Naive thymus-derived CD8-positive, alpha-beta T cell (primary cell): Measurements from ENCODE around the gene WSB2. TPM values are rescaled to one million over a fixed set of nuclear protein-coding genes. Genes with fewer than 3 reads are reported as not detected.
A peak's percentile ranks its signal among the peaks of the same experiment; 100 is the strongest.

Experiments used
- ATAC-seq, 2 donors: fragments of 150-1000 bp; cut with Tn5 transposase in 1 of 2; sonication (Bioruptor Pico), chemical (Tn5 transposase) in 1 of 2; 1 replicate in 1 of 2; 2 replicates in 1 of 2; pipeline ENCODE4 v1.10.0; 2021; ENCODE audit warnings: mild to moderate bottlenecking in 2 of 2, moderate library complexity in 2 of 2
- POLR2A ChIA-PET: fragments of 350-600 bp; sonication (Branson Sonifier 250); formaldehyde crosslinking; loops from one replicate; lab custom pipeline; 2021; ENCODE audit warnings: antibody characterized with exemption; lab: Charles Lee
- DNase-seq, 10 donors: peaks; one replicate each; pipeline versions ENCODE4 v3.0.0 to v3.0.0-alpha.2; 2020 to 2022
- H3K27ac Mint-ChIP-seq, 10 donors: one replicate each; pipeline ENCODE4 v1.8.0; 2020 to 2022; ENCODE audit warnings: mild to moderate bottlenecking in 10 of 10, mixed read lengths in 10 of 10, moderate library complexity in 4 of 10, inconsistent platforms in 1 of 10
- H3K27me3 Mint-ChIP-seq, 5 donors: one replicate each; pipeline ENCODE4 v1.8.0; 2021 to 2022; ENCODE audit warnings: mixed read lengths in 5 of 5
- H3K36me3 Mint-ChIP-seq, 3 donors: one replicate each; pipeline ENCODE4 v1.8.0; 2020 to 2022; ENCODE audit warnings: mixed read lengths in 3 of 3, mild to moderate bottlenecking in 2 of 3, inconsistent platforms in 1 of 3
- H3K4me1 Mint-ChIP-seq, 4 donors: one replicate each; pipeline ENCODE4 v1.8.0; 2021 to 2022; ENCODE audit warnings: mixed read lengths in 4 of 4
- H3K4me3 Mint-ChIP-seq, 10 donors: one replicate each; pipeline ENCODE4 v1.8.0; 2020 to 2022; ENCODE audit warnings: mild to moderate bottlenecking in 10 of 10, mixed read lengths in 10 of 10, moderate library complexity in 6 of 10, inconsistent platforms in 1 of 10
- H3K9me3 Mint-ChIP-seq, 9 donors: one replicate each; pipeline ENCODE4 v1.8.0; 2020 to 2022; ENCODE audit warnings: mixed read lengths in 9 of 9, mild to moderate bottlenecking in 3 of 9, inconsistent platforms in 1 of 9, moderate library complexity in 1 of 9
- polyA plus RNA-seq, 3 donors: library from polyadenylated mRNA; unstranded; fragments of 300-500 nt; fragmentation: Illumina TruSeq; gene quantifications; one replicate each; pipeline ENCODE4 v1.2.3, GENCODE V29; 2021
- total RNA-seq, 8 experiments: library from RNA in 2 of 8; stranded (reverse) in 2 of 8; gene quantifications; one replicate each; pipeline ENCODE4 v1.2.3 and lab custom pipeline; 2021 to 2026

WSB2 gene
- total and polyA plus RNA-seq, 5 experiments from 2014 or later, result 7.7 to 18.6 (median 14.8) TPM

DNA sequence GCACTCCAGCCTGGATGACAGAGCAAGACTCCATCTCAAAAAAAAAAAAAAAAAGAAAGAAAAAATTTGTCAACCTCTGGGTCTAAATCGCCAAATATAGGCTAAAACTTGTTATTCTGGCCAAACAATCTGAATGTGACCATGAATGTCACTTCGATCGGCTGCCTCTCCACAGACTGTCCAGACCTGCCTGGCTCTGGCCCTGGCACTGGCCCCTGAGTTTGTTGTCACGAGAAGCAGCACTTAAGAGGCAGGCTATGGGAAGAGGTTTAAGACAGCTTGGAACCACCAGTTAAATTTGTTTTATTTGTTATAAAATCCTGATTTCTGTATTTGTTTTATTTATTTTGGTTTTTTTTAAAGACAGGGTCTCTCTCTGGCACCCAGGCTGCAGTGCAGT lies 14.5 kb downstream of the WSB2 start:
- POLR2A ChIA-PET, result no interaction called here
- Mint-ChIP-seq H3K27ac (peak overlapping the region in 1 of 10 donors; percentile 38), H3K9me3 (no peaks in the 10 kb centered on the region), H3K4me1 (peaks cover 0 to 5% (median 4%) of the 10 kb centered on the region in 4 donors), H3K27me3 (no peaks in the 10 kb centered on the region), H3K36me3 (peaks cover 0 to 77% (median 24%) of the 10 kb centered on the region in 3 donors), H3K4me3 (no peak overlapping the region)
- ATAC-seq (no peak), DNase-seq (no peak)

DNA sequence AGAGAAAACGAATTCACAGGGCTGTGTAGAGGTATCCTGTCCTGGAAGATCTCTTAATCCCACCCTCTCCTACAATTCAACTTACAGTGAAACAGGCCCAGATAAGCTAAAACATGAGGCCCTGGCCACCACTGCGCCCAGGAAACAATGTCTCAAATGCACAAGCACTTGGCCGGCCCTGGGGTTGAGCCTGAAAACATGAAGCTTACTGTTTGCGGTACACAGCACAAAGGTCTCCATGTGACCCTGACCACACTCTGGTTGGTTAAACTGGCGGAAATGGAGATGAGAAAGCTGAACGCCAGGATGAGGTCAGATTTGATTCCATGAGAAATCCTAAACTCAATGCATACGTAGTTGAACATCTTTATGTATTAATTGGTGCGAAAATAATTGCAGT lies 16.4 kb downstream of the WSB2 start:
- ATAC-seq (no peak), DNase-seq (no peak)
- no peak overlapping the region for H3K27ac Mint-ChIP-seq
- POLR2A ChIA-PET, result no interaction called here
- peaks cover 0 to 71% (median 21%) of the 10 kb centered on the region in 3 donors for H3K36me3 Mint-ChIP-seq
- peaks cover 0 to 5% (median 2%) of the 10 kb centered on the region in 4 donors for H3K4me1 Mint-ChIP-seq
- no peaks in the 10 kb centered on the region for H3K9me3 Mint-ChIP-seq
- no peak overlapping the region for H3K4me3 Mint-ChIP-seq
- no peaks in the 10 kb centered on the region for H3K27me3 Mint-ChIP-seq

DNA sequence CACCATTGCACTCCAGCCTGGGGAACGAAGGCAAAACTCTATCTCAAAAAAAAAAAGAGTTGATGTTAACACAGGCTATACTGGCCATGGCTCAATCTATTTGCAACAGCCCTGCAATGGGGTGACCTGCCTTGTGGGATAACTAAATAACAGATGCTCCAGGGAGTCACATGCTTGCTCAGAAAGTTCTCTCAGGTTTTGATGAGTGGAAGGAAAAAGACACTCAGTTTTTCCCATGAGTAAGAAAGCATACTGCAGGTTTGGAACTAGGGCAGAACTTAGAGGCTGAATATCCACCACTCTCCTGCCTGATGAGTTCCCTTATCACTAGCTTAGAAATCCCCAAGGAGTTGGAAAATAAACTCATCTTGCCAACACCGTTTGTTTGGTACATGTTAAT lies 16.9 kb downstream of the WSB2 start:
- Mint-ChIP-seq H3K27me3 (no peaks in the 10 kb centered on the region), H3K9me3 (no peaks in the 10 kb centered on the region), H3K4me1 (peaks cover 0 to 5% (median 2%) of the 10 kb centered on the region in 4 donors), H3K27ac (no peak overlapping the region), H3K36me3 (peaks cover 0 to 70% (median 23%) of the 10 kb centered on the region in 3 donors), H3K4me3 (no peak overlapping the region)
- DNase-seq, result no peak
- no peak for ATAC-seq
- POLR2A ChIA-PET, result no interaction called here

DNA sequence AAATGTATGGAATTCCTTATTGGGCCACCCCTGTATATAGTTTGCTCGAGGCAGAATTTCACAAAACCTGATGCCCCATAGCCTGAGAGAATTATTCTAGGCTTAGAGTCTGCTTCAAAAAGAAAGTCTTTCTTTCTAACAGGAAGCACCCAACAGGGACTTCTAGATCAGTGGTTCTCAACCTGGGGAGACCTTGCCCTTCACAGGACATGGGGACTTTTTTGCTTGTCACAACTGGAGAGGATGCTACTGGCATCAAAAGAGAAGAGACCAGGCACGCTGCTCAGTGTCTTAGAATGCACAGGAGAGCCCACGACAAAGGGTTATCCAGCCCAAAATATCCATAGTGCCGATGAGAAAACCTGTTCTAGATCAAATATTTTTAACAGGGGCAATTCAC lies 18.9 kb downstream of the WSB2 start:
- H3K36me3 Mint-ChIP-seq, result peaks cover 0 to 77% (median 22%) of the 10 kb centered on the region in 3 donors
- no peaks in the 10 kb centered on the region for H3K9me3 Mint-ChIP-seq
- POLR2A ChIA-PET, result no interaction called here
- DNase-seq, result no peak
- no peak overlapping the region for H3K27ac Mint-ChIP-seq
- no peaks in the 10 kb centered on the region for H3K27me3 Mint-ChIP-seq
- no peak overlapping the region for H3K4me3 Mint-ChIP-seq
- no peak for ATAC-seq
- peaks cover 0 to 4% (median 2%) of the 10 kb centered on the region in 4 donors for H3K4me1 Mint-ChIP-seq

DNA sequence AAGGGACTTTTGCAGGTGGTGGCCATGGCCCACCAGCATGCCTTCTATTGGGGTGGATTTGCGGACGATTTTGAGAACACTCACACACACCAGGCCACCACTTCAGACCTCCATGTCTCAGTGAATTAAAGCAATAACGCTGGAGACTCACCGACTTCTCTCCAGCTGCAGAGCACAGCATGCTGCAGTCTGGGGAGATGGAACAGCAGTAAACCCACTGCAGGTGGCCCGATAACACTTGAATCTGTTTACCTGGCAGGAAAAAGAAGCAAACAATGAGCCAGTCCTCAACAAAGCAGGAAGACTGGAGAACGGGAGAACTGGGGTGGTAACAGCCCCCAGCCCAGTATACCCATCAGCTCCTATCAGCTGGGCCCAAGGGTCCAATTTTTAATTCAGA lies 22.8 kb downstream of the WSB2 start:
- ATAC-seq (no peak), DNase-seq (no peak)
- H3K27ac Mint-ChIP-seq, result peak overlapping the region in 5 of 10 donors; percentile 28 to 71 (median 48)

DNA sequence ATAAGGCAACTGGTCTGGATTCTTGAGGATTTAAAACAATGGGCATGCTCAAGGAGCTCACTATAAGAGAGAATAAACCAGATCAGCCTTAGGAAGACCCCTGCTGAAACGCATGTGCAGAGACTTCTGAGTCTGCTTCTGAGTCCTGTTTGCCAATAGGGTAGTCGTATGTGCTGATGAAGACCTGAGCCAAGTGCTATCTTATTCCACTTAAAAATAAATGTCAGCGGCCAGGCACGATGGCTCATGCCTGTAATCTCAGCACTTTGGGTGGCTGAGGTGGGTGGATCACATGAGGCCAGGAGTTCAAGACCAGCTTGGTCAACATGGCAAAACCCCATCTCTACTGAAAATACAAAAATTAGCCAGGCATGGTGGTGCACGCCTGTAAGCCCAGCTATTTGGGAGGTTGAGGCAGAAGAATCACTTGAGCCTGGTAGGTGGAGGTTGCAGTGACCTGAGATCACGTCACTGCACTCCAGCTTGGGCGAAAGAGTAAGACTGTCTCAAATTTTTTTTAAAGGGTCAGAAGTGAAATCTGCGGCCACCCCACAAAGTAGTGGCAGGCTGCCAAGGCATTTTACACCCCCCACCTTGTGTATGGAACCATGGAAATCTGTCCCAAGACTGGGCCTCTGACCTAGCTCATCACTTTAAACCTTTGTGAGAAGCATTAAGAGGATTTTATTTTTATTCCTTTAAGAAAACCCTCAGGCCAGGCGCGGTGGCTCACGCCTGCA lies 24.1 kb downstream of the WSB2 start:
- POLR2A ChIA-PET, result no interaction called here
- no peak overlapping the region for H3K4me3 Mint-ChIP-seq
- ATAC-seq (no peak), DNase-seq (no peak)
- H3K27ac Mint-ChIP-seq, result peak overlapping the region in 3 of 10 donors; percentile 5 to 65 (median 27)
- no peaks in the 10 kb centered on the region for H3K27me3 Mint-ChIP-seq
- peaks cover 0 to 3% (median 0%) of the 10 kb centered on the region in 4 donors for H3K4me1 Mint-ChIP-seq
- no peaks in the 10 kb centered on the region for H3K9me3 Mint-ChIP-seq
- H3K36me3 Mint-ChIP-seq, result peaks cover 4 to 85% (median 15%) of the 10 kb centered on the region in 3 donors

More for the DNA sequence above, 22.8 kb downstream of the WSB2 start:
- H3K4me1 Mint-ChIP-seq, result peaks cover 0 to 3% (median 0%) of the 10 kb centered on the region in 4 donors
- H3K4me3 Mint-ChIP-seq, result no peak overlapping the region
- H3K36me3 Mint-ChIP-seq, result peaks cover 4 to 90% (median 21%) of the 10 kb centered on the region in 3 donors
- H3K27me3 Mint-ChIP-seq, result no peaks in the 10 kb centered on the region
- H3K9me3 Mint-ChIP-seq, result no peaks in the 10 kb centered on the region
- POLR2A ChIA-PET, result no interaction called here

DNA sequence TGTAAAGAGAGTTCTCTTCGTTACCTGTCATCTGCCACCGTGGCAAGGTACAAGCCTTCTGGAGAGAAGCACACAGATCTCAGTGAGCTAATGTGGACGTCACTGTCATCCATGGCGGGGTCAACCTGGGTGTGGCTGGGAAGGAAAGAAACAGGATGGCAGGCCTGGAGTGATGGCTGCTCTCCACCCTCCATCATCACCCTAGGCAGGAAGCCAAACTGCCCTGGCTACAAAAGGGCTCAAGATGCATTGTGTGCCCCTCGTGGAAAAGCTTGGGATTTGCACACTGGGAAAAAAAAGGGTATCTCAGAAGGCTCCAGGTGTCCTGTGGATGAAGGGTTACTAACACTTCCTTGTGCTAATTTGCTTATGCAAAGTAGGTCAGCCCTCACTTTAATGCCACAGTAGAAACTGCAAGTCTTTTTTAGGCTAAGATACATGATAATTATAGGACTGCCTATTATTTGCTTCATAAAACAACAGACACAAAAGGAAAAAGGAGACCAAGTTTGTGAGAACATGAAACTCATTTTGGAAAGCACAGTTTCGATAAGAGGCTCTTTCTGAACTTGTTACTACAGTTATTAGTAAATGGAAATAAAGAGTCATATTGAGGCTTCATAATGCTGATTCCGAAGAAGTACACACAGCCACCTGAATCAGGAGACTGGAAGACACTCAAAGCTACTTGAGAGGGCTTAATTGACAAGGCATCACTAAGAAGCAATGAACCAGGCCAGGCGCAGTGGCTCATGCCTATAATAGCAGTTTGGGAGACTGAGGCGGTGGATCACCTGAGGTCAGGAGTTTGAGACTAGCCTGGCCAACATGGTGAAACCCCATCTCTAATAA lies 25.6 kb downstream of the WSB2 start:
- Mint-ChIP-seq H3K27ac (peak overlapping the region in 4 of 10 donors; percentile 5 to 71 (median 54)), H3K4me3 (no peak overlapping the region), H3K4me1 (no peaks in the 10 kb centered on the region), H3K9me3 (no peaks in the 10 kb centered on the region), H3K27me3 (no peaks in the 10 kb centered on the region), H3K36me3 (peaks cover 4 to 87% (median 10%) of the 10 kb centered on the region in 3 donors)
- DNase-seq, result no peak
- POLR2A ChIA-PET, result no interaction called here
- ATAC-seq, result no peak

DNA sequence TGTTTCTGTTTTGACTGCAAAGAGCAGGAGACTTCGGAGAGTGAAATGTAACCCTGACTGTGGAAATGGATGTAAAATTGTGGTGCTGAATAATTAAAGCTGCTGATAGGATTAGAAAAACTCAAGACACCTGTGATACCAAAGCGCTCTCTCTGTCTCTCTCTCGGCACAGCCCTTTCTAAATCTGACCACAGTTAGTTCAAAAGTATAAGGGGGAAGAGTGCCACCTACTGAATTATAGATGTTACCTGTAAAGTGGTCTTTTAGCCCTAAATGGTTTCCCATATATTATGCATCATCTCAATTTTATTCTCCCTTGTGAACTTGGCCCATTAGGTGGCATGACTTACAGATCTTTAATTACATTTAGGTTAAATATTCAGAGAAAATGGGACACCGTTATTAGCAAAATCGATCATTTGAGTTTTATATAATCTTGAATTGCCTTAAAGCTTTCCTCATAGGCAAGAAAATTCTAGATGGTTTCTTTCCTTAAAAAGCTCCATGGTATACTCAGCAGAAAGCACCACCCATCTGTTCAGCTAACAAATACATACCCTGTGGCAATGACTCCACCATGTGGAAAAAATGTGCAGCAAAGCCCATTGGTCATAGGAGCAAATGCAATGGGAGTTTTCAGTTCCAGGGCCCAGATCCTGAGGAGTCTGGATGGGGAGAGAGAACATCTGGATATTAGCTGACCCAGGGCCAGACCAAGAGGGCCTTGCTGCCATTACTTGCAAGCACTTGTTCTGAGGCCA lies 26.4 kb downstream of the WSB2 start:
- Mint-ChIP-seq H3K9me3 (no peaks in the 10 kb centered on the region), H3K4me3 (no peak overlapping the region), H3K27me3 (no peaks in the 10 kb centered on the region), H3K27ac (peak overlapping the region in 4 of 10 donors; percentile 5 to 71 (median 54)), H3K4me1 (no peaks in the 10 kb centered on the region), H3K36me3 (peaks cover 4 to 89% (median 10%) of the 10 kb centered on the region in 3 donors)
- POLR2A ChIA-PET, result no interaction called here
- DNase-seq, result no peak
- ATAC-seq, result no peak

DNA sequence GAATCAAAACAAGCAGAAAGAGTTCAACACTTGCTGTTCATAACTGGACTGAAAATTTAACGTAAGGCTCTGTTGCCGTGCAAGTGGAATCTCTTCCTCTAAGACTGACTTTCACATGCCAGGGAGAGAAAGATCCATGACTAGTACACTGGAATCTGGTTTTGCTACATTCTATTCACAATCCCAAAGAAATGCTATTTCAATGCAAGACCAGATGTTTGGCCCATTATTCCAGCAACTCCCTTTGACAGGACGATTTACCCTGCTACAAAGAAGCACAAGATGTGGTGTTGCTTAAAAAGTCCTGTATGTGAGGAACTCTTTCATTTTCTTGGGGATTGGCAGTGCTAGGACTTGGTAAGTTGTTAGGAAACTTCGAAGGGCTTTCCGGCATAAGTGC lies 27.1 kb downstream of the WSB2 start:
- DNase-seq, result no peak
- POLR2A ChIA-PET, result no interaction called here
- no peaks in the 10 kb centered on the region for H3K9me3 Mint-ChIP-seq
- peak overlapping the region in 3 of 10 donors; percentile 11 to 52 (median 12) for H3K27ac Mint-ChIP-seq
- no peak for ATAC-seq
- peaks cover 4 to 88% (median 10%) of the 10 kb centered on the region in 3 donors for H3K36me3 Mint-ChIP-seq
- H3K27me3 Mint-ChIP-seq, result no peaks in the 10 kb centered on the region
- no peaks in the 10 kb centered on the region for H3K4me1 Mint-ChIP-seq
- no peak overlapping the region for H3K4me3 Mint-ChIP-seq

DNA sequence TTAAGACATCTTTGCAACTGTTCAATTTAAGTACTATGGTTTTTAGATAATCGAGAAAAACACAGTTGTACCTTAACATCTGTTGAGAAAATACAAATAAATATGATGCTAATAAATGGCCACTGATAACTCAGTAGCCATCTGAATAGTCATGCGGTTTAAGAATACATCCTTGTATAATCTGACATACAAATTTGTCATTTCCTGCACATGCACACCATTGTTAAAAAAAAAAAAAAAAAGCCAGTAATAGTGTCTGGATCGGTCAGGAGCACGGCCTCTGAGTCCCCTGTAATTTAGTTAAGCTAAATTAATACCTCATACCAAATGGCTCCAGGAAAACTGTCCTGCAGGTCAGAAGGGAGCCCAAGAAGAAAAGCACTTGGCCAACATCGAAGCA lies 27.7 kb downstream of the WSB2 start:
- DNase-seq, result no peak
- H3K27me3 Mint-ChIP-seq, result no peaks in the 10 kb centered on the region
- H3K9me3 Mint-ChIP-seq, result no peaks in the 10 kb centered on the region
- H3K36me3 Mint-ChIP-seq, result peaks cover 4 to 88% (median 13%) of the 10 kb centered on the region in 3 donors
- H3K27ac Mint-ChIP-seq, result peak overlapping the region in 2 of 10 donors; percentile 12 to 18
- no peak overlapping the region for H3K4me3 Mint-ChIP-seq
- POLR2A ChIA-PET, result no interaction called here
- no peaks in the 10 kb centered on the region for H3K4me1 Mint-ChIP-seq
- ATAC-seq, result no peak

DNA sequence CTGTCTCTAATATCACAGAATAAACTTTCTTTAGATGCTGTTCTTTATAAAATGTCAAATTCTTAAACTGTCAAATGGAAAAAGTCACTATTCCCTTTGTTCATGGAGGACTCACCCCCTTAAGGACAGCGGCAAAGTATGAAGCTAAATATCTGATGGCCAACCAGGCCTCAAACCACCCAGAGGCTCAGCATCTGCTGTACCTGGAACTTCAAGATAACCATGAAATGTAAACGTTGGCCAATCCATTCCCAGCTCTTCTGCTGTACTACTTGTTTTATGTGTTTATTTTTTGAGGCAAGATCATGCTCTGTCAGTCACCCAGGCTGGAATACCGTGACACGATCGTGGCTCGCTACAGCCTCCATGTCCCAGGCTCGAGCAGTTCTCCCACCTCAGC lies 28.8 kb downstream of the WSB2 start:
- Mint-ChIP-seq H3K4me1 (no peaks in the 10 kb centered on the region), H3K4me3 (peak overlapping the region in 1 of 10 donors; percentile 12), H3K27ac (peak overlapping the region in 4 of 10 donors; percentile 9 to 75 (median 38)), H3K27me3 (no peaks in the 10 kb centered on the region), H3K36me3 (peaks cover 4 to 87% (median 10%) of the 10 kb centered on the region in 3 donors), H3K9me3 (no peaks in the 10 kb centered on the region)
- DNase-seq (no peak), ATAC-seq (no peak)
- POLR2A ChIA-PET, result no interaction called here

DNA sequence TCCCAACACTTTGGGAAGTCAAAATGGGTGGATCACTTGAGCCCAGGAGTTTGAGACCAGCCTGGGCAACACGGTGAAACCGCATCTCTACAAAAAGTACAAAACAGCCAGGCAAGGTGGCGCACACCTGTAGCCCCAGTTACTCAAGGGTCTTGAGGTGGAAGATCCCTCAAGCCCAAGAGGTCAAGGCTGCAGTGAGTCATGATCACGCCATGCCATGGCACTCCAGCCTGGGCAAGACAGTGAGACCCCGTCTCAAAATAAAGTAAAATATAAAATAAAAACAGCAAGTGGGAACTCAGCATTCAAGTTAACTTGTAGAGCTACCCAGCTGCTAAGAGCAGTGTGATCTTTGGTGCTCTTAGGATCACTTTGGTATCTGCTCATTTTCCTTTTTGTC lies 31.8 kb downstream of the WSB2 start:
- DNase-seq (no peak), ATAC-seq (no peak)
- H3K27me3 Mint-ChIP-seq, result no peaks in the 10 kb centered on the region
- POLR2A ChIA-PET, result interaction anchor here (1.3 kb wide), 1 partner anchor 107 kb away, joined by 3 read pairs; the partner anchor contains the start of gene PEBP1
- no peaks in the 10 kb centered on the region for H3K9me3 Mint-ChIP-seq
- H3K4me1 Mint-ChIP-seq, result no peaks in the 10 kb centered on the region
- H3K27ac Mint-ChIP-seq, result no peak overlapping the region
- no peak overlapping the region for H3K4me3 Mint-ChIP-seq
- peaks cover 0 to 86% (median 15%) of the 10 kb centered on the region in 3 donors for H3K36me3 Mint-ChIP-seq
